Effector memory CD8-positive, alpha-beta T cell (primary cell): ENCODE results near the gene MBD5.

ENCODE experiments used
- ATAC-seq: fragments of 150-1000 bp; cut with Tn5 transposase; replicated peaks from 2 replicates; pipeline ENCODE4 v1.10.0; 2021; ENCODE audit warnings: mild to moderate bottlenecking, moderate library complexity
- DNase-seq, 3 experiments: peaks; one replicate each; pipeline ENCODE4 v3.0.0; 2021
- H3K27ac Mint-ChIP-seq, 2 donors: one replicate each; pipeline ENCODE4 v1.8.0; 2022; ENCODE audit warnings: mild to moderate bottlenecking in 2 of 2, mixed read lengths in 2 of 2, moderate library complexity in 2 of 2
- H3K27me3 Mint-ChIP-seq, 2 donors: one replicate each; pipeline ENCODE4 v1.8.0; 2022; ENCODE audit warnings: mixed read lengths in 2 of 2
- H3K36me3 Mint-ChIP-seq: one replicate; pipeline ENCODE4 v1.8.0; 2022; ENCODE audit warnings: mild to moderate bottlenecking, moderate library complexity, mixed read lengths; ENCODE audit not compliant: insufficient read depth
- H3K4me1 Mint-ChIP-seq, 2 donors: one replicate each; pipeline ENCODE4 v1.8.0; 2022; ENCODE audit warnings: low read depth in 2 of 2, mixed read lengths in 2 of 2
- H3K4me3 Mint-ChIP-seq, 2 donors: one replicate each; pipeline ENCODE4 v1.8.0; 2022; ENCODE audit warnings: mild to moderate bottlenecking in 2 of 2, mixed read lengths in 2 of 2, moderate library complexity in 2 of 2
- H3K9me3 Mint-ChIP-seq, 2 donors: one replicate each; pipeline ENCODE4 v1.8.0; 2022; ENCODE audit warnings: mixed read lengths in 2 of 2

Gene MBD5

GRCh38 chr2:148102641-148103040, 81.8 kb downstream of the MBD5 start:
- Mint-ChIP-seq H3K4me1 (peaks cover 0 to 9% of the 10 kb centered on the region in 2 donors), H3K36me3 (no peaks in the 10 kb centered on the region), H3K27ac (peak overlapping the region in 1 of 2 donors; percentile 18), H3K27me3 (no peaks in the 10 kb centered on the region), H3K4me3 (no peak overlapping the region), H3K9me3 (no peaks in the 10 kb centered on the region)
- no peak for ATAC-seq
- no peak for DNase-seq

- H3K27ac Mint-ChIP-seq: peak overlapping the region in 1 of 2 donors; percentile 7
- H3K9me3 Mint-ChIP-seq: no peaks in the 10 kb centered on the region
- H3K4me1 Mint-ChIP-seq: peaks cover 0 to 9% of the 10 kb centered on the region in 2 donors
- no peak for DNase-seq
- no peak overlapping the region for H3K4me3 Mint-ChIP-seq
- no peak for ATAC-seq
- H3K36me3 Mint-ChIP-seq: no peaks in the 10 kb centered on the region
- no peaks in the 10 kb centered on the region for H3K27me3 Mint-ChIP-seq
These were observed 83.1 kb downstream of the MBD5 start for GRCh38 chr2:148103946-148104345.

GRCh38 chr2:148106331-148106730, 85.4 kb downstream of the MBD5 start:
- no peak overlapping the region for H3K4me3 Mint-ChIP-seq
- no peak for DNase-seq
- no peaks in the 10 kb centered on the region for H3K9me3 Mint-ChIP-seq
- no peaks in the 10 kb centered on the region for H3K27me3 Mint-ChIP-seq
- H3K36me3 Mint-ChIP-seq: no peaks in the 10 kb centered on the region
- no peak for ATAC-seq
- peaks cover 4 to 19% of the 10 kb centered on the region in 2 donors for H3K4me1 Mint-ChIP-seq
- H3K27ac Mint-ChIP-seq: no peak overlapping the region

- H3K4me3 Mint-ChIP-seq: no peak overlapping the region
- no peaks in the 10 kb centered on the region for H3K9me3 Mint-ChIP-seq
- peaks cover 4 to 10% of the 10 kb centered on the region in 2 donors for H3K4me1 Mint-ChIP-seq
- no peak for ATAC-seq
- DNase-seq: no peak
- H3K36me3 Mint-ChIP-seq: peaks cover 3% of the 10 kb centered on the region
- H3K27me3 Mint-ChIP-seq: no peaks in the 10 kb centered on the region
- H3K27ac Mint-ChIP-seq: no peak overlapping the region
These were observed 87.5 kb downstream of the MBD5 start for GRCh38 chr2:148108385-148108784.

- no peak for DNase-seq
- Mint-ChIP-seq H3K27me3 (no peaks in the 10 kb centered on the region), H3K36me3 (peaks cover 4% of the 10 kb centered on the region), H3K9me3 (no peaks in the 10 kb centered on the region), H3K27ac (peak overlapping the region in 1 of 2 donors; percentile 1), H3K4me1 (peaks cover 4 to 10% of the 10 kb centered on the region in 2 donors), H3K4me3 (no peak overlapping the region)
- no peak for ATAC-seq
These were observed 89.3 kb downstream of the MBD5 start for GRCh38 chr2:148110184-148110583.

GRCh38 chr2:148122788-148123187, 101.9 kb downstream of the MBD5 start:
- H3K27me3 Mint-ChIP-seq: no peaks in the 10 kb centered on the region
- H3K27ac Mint-ChIP-seq: no peak overlapping the region
- DNase-seq (no peak), ATAC-seq (no peak)
- peaks cover 0 to 4% of the 10 kb centered on the region in 2 donors for H3K4me1 Mint-ChIP-seq
- H3K9me3 Mint-ChIP-seq: no peaks in the 10 kb centered on the region
- peaks cover 3% of the 10 kb centered on the region for H3K36me3 Mint-ChIP-seq
- H3K4me3 Mint-ChIP-seq: no peak overlapping the region

DNA sequence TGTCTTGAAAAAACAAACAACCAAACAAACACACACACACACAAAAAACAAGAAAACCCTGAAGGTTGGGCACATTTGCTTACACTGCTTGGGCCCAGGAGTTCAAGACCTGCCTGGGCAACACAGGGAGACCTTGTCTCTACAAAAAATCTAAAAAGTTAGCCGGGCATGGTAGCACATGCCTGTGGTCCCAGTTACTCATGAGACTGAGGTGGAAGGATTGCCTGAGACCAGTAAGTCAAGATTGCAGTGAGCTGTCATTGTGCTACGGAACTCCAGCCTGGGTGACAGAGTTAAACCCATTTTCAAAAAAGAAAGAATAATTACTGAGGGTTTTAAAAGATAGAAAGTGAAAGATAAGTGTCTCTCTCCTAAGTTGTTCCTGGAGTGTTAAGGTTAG, 103.4 kb downstream of the MBD5 start:
- Mint-ChIP-seq H3K9me3 (no peaks in the 10 kb centered on the region), H3K27me3 (no peaks in the 10 kb centered on the region), H3K27ac (no peak overlapping the region), H3K4me1 (peaks cover 0 to 4% of the 10 kb centered on the region in 2 donors), H3K4me3 (no peak overlapping the region), H3K36me3 (peaks cover 3% of the 10 kb centered on the region)
- ATAC-seq (no peak), DNase-seq (no peak)

GRCh38 chr2:148130581-148130980, 109.7 kb downstream of the MBD5 start:
- Mint-ChIP-seq H3K36me3 (peaks cover 3% of the 10 kb centered on the region), H3K27ac (no peak overlapping the region), H3K27me3 (no peaks in the 10 kb centered on the region), H3K4me3 (no peak overlapping the region), H3K4me1 (peaks cover 0 to 7% of the 10 kb centered on the region in 2 donors), H3K9me3 (no peaks in the 10 kb centered on the region)
- no peak for DNase-seq
- ATAC-seq: no peak

GRCh38 chr2:148132412-148132811, 111.5 kb downstream of the MBD5 start:
- no peaks in the 10 kb centered on the region for H3K9me3 Mint-ChIP-seq
- DNase-seq: no peak
- H3K4me1 Mint-ChIP-seq: peaks cover 0 to 7% of the 10 kb centered on the region in 2 donors
- H3K36me3 Mint-ChIP-seq: no peaks in the 10 kb centered on the region
- ATAC-seq: no peak
- no peaks in the 10 kb centered on the region for H3K27me3 Mint-ChIP-seq
- no peak overlapping the region for H3K27ac Mint-ChIP-seq
- no peak overlapping the region for H3K4me3 Mint-ChIP-seq

DNA sequence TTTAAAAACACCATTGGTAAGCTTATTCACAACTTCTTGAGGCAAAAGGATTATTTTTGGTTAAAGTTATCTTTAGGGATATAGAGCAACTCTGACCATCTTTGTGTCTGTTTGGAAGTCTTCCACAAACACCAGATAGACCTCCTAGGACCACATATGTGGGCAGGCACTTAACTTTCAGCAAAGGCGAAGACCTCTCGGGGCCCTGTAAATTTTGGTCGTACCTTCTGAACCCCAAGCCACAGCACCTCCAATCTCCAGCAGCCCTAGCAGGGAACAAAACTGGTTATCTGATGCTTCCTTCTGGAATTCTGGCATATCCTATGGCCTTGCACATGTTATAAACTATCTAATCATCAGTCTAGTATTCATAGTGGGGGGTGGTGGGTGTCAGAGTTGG, 114.8 kb downstream of the MBD5 start:
- Mint-ChIP-seq H3K27ac (no peak overlapping the region), H3K27me3 (no peaks in the 10 kb centered on the region), H3K4me3 (no peak overlapping the region), H3K4me1 (peaks cover 1 to 13% of the 10 kb centered on the region in 2 donors), H3K36me3 (no peaks in the 10 kb centered on the region), H3K9me3 (no peaks in the 10 kb centered on the region)
- ATAC-seq (no peak), DNase-seq (no peak)

DNA sequence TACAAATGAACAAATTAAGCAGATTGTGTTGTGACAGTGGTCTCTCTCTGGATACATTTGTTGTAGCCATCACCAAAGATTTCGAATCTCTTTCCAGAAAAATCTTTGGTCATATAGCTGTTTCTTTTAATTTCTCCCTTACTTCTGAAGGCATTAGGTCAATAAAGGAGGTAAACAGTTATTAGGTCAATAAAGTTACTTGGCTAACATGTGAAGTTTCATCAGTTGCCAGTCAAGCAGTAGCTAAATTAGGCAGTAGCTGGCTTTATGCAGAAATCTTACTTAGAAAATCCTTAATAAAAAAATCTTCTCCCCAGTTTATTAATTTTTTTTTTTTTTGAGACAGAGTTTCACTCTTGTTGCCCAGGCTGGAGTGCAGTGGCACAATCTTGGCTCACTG, 115.5 kb downstream of the MBD5 start:
- no peak for DNase-seq
- ATAC-seq: no peak
- Mint-ChIP-seq H3K27me3 (no peaks in the 10 kb centered on the region), H3K36me3 (no peaks in the 10 kb centered on the region), H3K27ac (no peak overlapping the region), H3K9me3 (no peaks in the 10 kb centered on the region), H3K4me3 (no peak overlapping the region), H3K4me1 (peaks cover 1 to 13% of the 10 kb centered on the region in 2 donors)

- Mint-ChIP-seq H3K27me3 (no peaks in the 10 kb centered on the region), H3K4me1 (peaks cover 5 to 7% of the 10 kb centered on the region in 2 donors), H3K4me3 (no peak overlapping the region), H3K27ac (no peak overlapping the region), H3K36me3 (peaks cover 4% of the 10 kb centered on the region), H3K9me3 (no peaks in the 10 kb centered on the region)
- ATAC-seq (no peak), DNase-seq (no peak)
These were observed 141.1 kb downstream of the MBD5 start for GRCh38 chr2:148161909-148162435.

- Mint-ChIP-seq H3K9me3 (no peaks in the 10 kb centered on the region), H3K36me3 (peaks cover 4% of the 10 kb centered on the region), H3K4me3 (no peak overlapping the region), H3K27ac (no peak overlapping the region), H3K4me1 (peaks cover 5 to 7% of the 10 kb centered on the region in 2 donors), H3K27me3 (no peaks in the 10 kb centered on the region)
- DNase-seq (no peak), ATAC-seq (no peak)
These were observed 142.0 kb downstream of the MBD5 start for GRCh38 chr2:148162871-148163270.

DNA sequence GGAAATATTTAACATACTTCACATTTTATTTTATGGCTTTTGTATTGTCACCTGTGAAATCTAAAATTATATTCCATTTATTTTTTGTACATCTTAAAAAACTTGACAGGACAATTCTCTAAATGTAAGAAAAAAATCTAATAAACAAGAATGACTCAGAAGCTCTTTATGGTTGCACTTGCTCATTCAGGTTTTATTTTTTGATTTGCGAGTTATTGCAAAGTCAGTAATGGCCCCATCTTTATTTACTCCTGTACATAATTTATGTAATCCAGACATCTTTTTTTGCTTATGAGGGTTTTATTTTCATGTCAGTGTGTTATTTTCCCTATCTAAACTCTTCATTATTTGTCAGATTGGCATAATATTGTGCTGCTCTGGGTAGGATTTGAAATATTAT, 145.1 kb downstream of the MBD5 start:
- DNase-seq (no peak), ATAC-seq (no peak)
- no peak overlapping the region for H3K4me3 Mint-ChIP-seq
- peaks cover 3 to 7% of the 10 kb centered on the region in 2 donors for H3K4me1 Mint-ChIP-seq
- H3K9me3 Mint-ChIP-seq: no peaks in the 10 kb centered on the region
- H3K27ac Mint-ChIP-seq: no peak overlapping the region
- no peaks in the 10 kb centered on the region for H3K36me3 Mint-ChIP-seq
- H3K27me3 Mint-ChIP-seq: no peaks in the 10 kb centered on the region
